Suppressor macrophage (primary cell): Measurements from ENCODE around the gene GLYATL1.

ENCODE experiments used
- DNase-seq, 4 experiments: peaks; one replicate each; pipeline ENCODE4 v3.0.0-alpha.2; 2020 to 2022
- total RNA-seq, 17 experiments: gene quantifications; one replicate each; lab custom pipeline; 2026; ENCODE audit warnings: mixed read lengths in 6 of 17, inconsistent platforms in 3 of 17; lab: John Stamatoyannopoulos, UW

GLYATL1 gene
- 0 to 4.2 (median 0.12) reads per million in 17 experiments for total RNA-seq

- no peak for DNase-seq
These were observed at the start of gene GLYATL1 for GRCh38 chr11:58939277-58939676. Gene GLYATL1, plus strand, starts transcription at chr11:58939488. Its CDS starts 7,600 bp downstream, at chr11:58947088.

- DNase-seq, result no peak
These were observed 45.4 kb upstream of the GLYATL1 start for GRCh38 chr11:58893899-58894298.

GRCh38 chr11:58898106-58898505 lies 41.2 kb upstream of the GLYATL1 start:
- DNase-seq, result no peak

GRCh38 chr11:58900479-58901420 lies 38.5 kb upstream of the GLYATL1 start:
- peak; percentile 79 to 89 (median 86) for DNase-seq

- DNase-seq, result no peak
These were observed 36.4 kb upstream of the GLYATL1 start for GRCh38 chr11:58902881-58903280.

GRCh38 chr11:58905011-58905720 lies 34.1 kb upstream of the GLYATL1 start:
- DNase-seq, result peak in 1 of 4 experiments; percentile 41

GRCh38 chr11:58905721-58906547 lies 33.4 kb upstream of the GLYATL1 start:
- no peak for DNase-seq

GRCh38 chr11:58907780-58908179 lies 31.5 kb upstream of the GLYATL1 start:
- DNase-seq, result peak; percentile 44 to 85 (median 71)

GRCh38 chr11:58912124-58912523 lies 27.2 kb upstream of the GLYATL1 start:
- DNase-seq, result peak; percentile 24 to 62 (median 50)

- no peak for DNase-seq
These were observed 25.6 kb upstream of the GLYATL1 start for GRCh38 chr11:58913685-58914084.

- peak in 2 of 4 experiments; percentile 12 to 47 for DNase-seq
These were observed 24.3 kb upstream of the GLYATL1 start for GRCh38 chr11:58914821-58915543.

GRCh38 chr11:58916637-58917036 lies 22.7 kb upstream of the GLYATL1 start:
- no peak for DNase-seq

GRCh38 chr11:58917159-58917783 lies 22.0 kb upstream of the GLYATL1 start:
- no peak for DNase-seq

- DNase-seq, result no peak
These were observed 19.7 kb upstream of the GLYATL1 start for GRCh38 chr11:58919561-58919960.

GRCh38 chr11:58919980-58920379 lies 19.3 kb upstream of the GLYATL1 start:
- DNase-seq, result peak; percentile 8 to 63 (median 35)

- DNase-seq, result no peak
These were observed 17.4 kb upstream of the GLYATL1 start for GRCh38 chr11:58921778-58922390.

- no peak for DNase-seq
These were observed 16.8 kb upstream of the GLYATL1 start for GRCh38 chr11:58922479-58922878.

- DNase-seq, result peak in 3 of 4 experiments; percentile 13 to 44 (median 27)
These were observed 15.9 kb upstream of the GLYATL1 start for GRCh38 chr11:58923300-58923788.

- no peak for DNase-seq
These were observed 15.1 kb upstream of the GLYATL1 start for GRCh38 chr11:58924230-58924629.

GRCh38 chr11:58926251-58926650 lies 13.0 kb upstream of the GLYATL1 start:
- no peak for DNase-seq

- DNase-seq, result no peak
These were observed 12.6 kb upstream of the GLYATL1 start for GRCh38 chr11:58926695-58927094.
